Left renal pelvis (tissue), 4 donors: Measurements from ENCODE around the gene ILKAP. TPM values are rescaled to one million over a fixed set of nuclear protein-coding genes. Genes with fewer than 3 reads are reported as not detected.

Experiments
- DNase-seq, 4 donors: peaks; one replicate each; pipeline ENCODE4 v3.0.0-alpha.2; 2013; ENCODE audit warnings: low read depth in 4 of 4, low spot score in 3 of 4
- polyA plus RNA-seq, 4 donors: library from polyadenylated mRNA; unstranded; fragments of 120-200 nt; gene quantifications; one replicate each; pipeline ENCODE4 v1.2.1, GENCODE V29; 2013; ENCODE audit not compliant: insufficient read length in 4 of 4

The ILKAP gene
- polyA plus RNA-seq, 4 donors, result 35.8 to 56.2 (median 41.1) TPM

DNA sequence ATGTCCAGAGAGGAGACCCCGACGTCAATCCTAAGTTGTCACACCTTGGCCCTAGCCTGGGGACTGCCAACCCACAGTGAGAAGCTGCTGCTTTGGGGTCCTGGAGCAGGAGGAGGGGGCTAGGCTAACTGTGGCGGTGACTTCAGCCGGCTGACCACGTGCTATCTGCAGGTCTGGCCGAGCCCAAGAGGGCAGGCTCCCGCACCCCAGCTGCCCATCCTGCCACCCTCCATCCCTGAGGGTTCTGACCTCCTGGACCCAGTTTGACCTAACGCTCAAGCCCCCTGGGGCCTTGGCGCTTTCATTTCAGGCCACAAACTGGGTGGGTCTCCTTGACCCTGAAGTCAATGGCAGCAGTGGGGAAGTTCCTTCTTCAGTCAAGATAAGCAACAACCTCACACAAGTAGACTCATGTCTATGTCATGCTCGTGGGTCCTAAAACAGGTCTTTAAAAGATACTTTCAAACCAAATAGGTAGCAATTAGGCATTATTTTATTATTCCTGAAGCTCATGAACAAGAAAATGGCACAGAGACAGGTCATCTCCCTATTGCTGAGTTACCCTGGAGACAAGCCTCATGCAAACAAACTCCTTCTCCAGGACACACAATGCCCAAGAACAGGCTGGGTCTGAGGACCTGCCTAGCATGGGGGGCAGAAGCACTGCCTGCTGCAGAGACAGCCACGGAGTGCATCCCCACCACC lies 34.1 kb upstream of the ILKAP start:
- no peak for DNase-seq

DNA sequence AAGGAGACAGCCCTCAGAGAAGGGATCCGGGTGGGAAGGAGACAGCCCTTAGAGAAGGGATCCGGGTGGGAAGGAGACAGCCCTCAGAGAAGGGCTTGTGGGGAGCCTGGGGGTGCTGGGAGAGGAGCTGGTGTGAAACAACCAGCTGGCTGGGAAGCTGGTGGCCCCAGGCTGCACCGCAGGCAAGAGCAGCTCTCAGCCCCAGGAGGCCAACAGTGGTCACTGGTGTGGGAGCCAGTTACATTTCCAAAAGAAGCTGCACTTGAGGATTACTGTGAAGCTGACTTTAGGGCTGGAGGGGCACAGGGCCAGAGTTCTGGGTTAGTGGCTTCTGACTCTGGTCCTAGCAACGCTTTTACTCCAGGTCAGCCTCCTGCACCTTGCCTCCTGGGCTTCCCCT lies 33.1 kb upstream of the ILKAP start:
- DNase-seq, result no peak

DNA sequence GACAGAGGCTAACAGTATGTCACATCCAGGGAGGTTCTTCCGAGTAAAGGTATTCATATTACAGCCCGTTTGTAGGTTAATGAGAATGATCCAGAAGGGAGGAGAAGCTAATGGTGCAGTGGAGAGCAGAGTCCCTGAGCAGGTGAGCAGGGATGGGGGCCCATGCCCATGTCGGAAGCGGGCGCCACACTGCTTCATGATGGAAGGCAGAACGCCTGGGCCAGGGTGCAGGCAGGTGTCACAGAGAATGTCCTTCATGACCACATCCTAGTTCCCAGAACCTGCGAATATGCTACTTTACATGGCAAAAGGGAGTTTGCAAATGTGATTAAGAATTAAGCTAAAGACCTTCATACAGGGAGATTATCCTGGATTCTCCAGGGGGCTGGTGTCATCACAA lies 32.4 kb upstream of the ILKAP start:
- DNase-seq, result no peak

DNA sequence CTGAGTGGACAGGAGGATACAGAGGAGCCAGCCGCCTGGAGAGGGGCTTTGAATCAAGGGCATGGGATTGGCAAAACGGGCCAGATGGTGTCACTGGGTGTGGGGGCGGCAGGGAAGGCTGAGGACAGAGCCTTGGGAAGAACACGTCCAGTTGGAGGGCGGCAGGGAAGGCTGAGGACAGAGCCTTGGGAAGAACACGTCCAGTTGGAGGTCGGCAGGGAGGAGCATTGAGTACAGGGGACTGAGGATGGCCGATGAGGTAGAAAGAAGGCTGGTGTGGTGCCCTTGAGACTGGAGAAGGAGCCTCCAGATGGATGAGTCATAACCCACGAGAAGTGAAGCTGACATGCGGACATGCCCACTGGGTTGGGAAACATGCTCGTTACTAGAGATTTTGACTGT lies 31.8 kb upstream of the ILKAP start:
- no peak for DNase-seq

DNA sequence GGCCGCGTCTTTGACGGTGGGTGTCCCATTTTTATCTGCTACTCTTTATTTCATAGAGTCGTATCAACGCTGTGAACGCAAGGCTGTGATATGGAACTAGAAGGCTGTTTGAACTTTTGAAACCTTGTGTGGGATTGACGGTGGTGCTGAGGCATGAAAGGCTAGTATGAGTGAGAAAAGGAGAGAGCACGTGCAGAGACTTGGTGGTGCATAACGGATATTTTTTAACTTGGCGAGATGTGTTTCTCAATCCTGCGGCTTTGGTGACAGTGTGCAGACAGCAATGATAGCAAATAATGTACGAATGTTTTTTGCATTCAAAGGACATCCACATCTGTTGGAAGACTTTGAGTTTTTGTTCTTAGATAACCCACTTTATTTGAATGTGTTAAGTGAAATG lies 30.1 kb upstream of the ILKAP start:
- no peak for DNase-seq

DNA sequence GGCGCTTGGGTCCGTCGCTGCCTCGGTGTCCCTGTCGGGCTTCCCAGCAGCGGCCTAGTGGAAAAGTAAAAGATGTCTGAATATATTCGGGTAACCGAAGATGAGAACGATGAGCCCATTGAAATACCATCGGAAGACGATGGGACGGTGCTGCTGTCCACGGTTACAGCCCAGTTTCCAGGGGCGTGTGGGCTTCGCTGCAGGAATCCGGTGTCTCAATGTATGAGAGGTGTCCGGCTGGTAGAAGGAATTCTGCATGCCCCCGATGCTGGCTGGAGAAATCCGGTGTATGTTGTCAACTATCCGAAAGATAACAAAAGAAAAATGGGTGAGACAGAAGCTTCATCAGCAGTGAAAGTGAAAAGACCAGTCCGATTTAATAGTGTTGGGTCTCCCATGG lies 28.3 kb upstream of the ILKAP start:
- no peak for DNase-seq

DNA sequence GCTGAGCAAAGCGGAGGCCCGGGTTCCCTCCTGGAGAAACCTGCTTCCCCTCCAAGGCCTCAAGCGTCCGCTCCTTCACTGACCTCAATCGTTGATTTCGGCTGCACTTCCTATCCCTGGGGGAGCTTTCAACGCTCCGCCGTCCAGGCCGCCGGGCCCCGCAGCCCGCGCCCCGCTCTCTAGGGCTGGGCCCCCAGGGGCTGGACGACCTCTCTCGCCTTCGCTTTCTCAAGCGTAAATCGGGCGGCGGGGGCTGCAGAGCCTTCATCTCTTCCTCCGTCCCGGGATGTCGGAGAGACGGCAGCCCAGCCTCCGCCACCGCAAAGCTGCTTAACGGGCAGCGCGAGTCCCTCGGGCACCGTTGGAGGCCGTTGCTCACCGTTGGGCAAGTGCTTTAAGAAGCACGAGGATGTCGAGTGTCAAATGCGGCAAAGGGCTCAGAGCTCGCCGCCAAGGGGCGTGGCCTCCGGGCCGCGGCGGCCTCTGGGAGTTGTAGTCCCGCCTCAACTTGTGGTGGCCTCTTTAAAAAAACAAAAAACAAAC lies 27.8 kb upstream of the ILKAP start:
- no peak for DNase-seq

DNA sequence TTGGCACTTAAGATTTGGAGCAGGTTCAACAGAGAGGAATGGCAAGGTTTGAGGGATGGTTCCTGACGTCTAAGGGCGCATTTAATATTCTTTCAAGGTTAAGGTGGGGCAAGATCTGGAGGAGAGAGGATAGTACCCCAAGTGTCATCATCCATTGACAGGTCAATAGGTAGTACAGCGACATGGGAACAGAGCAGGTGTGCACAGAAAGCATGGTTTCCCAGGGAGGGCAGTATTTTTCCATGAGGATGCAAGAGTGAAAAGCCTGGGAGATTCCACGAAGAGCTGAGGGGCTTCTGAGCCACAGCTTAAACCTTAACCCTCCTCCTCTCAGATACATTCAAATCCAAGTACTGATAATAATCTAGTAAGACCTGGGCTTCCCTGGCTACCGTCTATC lies 27.2 kb upstream of the ILKAP start:
- no peak for DNase-seq

DNA sequence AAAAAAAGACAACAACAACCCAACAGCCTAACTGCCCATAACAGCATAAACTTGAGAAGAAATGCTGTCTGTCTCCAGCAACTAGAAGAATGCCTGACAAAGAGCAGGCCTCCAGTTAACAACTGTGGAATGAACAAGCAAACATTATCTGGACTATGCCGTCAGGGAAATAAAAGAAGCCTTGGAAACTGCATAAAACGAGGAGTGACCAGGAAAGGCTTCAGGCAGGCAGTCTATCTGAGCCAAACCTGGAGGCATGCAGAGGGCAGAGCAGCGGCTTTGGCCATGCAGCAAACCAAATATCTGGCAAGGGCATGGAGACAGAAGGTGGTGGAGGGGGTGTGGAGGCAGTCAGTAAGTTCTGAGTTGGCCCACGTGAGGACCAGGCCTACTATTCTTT lies 25.2 kb upstream of the ILKAP start:
- DNase-seq, result no peak

DNA sequence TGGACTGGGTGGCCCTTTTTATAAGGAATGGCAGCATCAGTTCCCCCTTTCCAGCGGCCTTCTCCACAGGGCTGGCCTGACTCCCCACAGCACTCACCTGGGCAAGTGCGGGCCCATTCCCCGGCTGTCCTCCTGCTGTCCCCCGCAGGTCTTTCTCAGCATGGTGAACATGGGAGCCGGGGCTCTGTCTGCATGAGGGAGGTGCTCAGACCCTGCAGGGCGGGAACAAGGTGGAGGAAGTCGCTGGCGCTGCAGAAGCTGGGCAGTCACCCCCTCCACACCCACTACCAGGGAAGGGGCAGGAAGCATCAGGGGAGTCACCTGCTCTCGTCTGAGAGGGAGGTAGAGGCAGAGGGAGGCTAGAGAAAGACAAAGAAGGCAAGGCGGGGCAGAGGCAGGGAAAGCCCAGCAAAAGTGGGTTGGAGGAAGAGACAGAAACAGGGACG lies 24.1 kb upstream of the ILKAP start:
- DNase-seq, result no peak

DNA sequence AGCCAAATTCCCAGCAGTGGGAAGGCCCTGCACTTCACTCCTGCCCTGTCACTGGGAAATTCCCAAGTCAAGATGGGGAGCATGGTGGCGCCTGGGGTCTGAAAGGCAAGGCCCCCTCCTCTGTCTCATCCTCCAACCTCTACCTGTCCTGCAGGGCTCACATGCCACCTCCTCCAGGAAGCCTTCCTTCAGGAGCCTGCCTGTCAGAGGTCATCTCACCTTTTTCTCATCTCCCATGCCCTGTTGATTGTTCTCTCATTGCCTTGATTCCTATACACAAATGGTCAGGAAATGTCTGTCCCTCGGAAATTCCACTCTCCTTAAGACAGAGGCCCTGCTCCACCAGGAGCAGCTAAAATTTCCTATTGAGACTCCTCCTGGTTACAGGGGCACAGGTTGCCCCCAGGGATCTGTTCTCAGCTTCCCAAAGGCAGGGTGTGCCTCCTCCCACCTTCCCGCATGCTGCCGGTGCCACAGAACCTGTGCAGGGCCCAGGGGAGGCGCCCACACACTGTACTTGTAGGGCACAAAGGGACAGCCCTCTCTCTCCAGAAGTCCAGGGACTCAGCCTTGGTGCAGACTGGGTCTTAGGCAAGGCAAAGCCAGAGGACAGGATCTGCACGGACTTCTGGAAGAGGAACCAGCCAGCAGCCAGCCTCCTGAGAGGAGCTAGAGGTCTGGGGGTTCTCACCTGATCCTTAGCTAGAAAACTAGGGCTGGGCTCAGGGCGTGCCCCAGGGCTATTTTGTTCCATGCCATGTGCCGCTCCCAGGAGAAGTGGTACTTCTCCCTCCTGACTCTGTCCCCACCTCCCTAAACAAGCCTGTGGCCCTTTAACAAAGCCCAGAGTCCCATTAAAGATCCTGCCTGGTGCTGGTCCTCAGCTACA lies 23.4 kb upstream of the ILKAP start:
- DNase-seq, result no peak

DNA sequence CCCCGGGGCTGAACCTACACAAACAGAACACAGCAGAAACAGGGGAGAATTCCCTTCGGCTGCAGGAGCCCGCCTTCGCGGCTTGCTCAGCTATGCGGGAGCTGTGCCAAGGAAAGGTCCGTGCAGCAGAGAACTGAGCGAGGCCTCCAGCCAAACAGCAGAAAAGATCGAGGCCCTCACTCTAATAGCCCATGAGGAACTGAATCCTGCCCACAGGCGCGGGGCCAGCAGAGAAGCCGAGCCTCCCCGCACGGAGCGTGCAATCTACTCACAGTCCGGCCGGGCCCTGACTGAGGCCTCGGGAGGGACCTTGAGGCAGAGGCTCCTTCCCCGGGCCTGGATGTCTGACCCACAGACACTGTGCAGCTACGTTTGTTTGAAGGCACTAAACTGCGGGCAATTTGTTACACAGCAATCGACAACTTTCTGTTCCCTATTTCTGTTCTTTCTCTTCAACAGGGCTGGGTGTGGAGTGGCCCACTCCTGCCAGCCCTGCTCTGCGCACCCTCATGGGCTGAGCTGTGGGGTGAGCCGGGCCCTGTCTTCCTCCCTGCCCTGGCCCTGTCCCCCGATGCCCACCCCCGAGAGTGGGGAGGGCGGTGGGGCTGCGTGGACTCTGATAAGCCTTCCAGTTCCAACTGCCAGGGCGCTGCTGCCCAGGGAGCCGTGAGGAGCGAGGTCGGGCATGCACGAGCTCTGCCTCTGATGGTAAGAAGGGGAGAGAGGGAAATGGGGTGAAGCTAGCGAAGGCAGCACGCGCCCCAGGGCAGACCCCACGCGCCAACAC lies 22.6 kb upstream of the ILKAP start:
- DNase-seq, result no peak

DNA sequence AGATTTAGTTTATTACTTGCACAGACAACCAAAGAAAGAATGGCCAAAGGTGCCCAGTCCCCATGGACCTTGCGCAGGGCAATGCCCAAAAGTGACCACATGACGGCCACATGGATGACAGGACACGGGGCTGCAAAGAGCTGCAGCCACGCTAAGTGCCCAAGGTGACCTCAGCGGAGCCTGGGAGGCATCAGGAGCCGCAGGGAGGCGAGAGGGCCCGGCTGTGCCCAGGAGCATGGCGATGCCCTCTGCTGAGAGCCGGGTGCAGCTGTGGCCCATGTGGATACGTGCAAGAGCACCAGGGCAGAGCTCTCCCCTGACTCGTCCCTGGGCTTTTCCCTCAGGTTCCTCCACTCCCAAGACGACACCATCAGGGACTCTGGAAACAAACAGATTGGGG lies 21.6 kb upstream of the ILKAP start:
- no peak for DNase-seq

DNA sequence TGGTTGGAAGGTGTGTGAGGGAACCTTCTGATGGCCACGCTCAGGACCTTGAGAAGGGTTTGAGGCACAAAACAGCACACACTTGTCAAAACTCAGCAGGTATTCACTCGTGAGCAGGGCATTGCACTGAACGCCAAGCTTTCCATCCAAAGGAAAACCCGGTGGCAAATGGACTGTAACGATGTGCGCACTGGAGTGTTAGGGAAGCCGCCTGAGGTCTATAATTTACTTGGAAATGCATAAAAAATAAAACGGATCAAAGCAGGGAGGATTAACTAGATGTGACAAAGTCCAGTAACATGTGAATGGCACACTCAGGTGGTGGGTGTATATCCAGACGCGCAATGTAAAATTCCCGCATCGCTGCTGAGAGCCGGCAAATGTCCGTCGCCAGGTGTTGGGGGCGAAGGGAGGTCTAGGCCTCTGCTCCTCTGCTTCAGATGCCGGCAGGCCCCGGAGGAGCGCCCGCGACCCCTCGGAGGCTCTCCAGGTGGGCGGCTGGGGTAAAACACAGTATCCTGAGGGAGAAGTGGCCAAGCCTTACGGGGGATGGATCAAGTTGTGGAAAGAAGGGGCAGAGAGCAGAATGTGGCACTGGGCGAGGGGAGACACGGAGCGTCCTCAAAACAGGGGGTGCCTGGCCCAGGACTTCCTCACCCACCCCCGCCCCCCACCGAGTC lies 21.0 kb upstream of the ILKAP start:
- no peak for DNase-seq

DNA sequence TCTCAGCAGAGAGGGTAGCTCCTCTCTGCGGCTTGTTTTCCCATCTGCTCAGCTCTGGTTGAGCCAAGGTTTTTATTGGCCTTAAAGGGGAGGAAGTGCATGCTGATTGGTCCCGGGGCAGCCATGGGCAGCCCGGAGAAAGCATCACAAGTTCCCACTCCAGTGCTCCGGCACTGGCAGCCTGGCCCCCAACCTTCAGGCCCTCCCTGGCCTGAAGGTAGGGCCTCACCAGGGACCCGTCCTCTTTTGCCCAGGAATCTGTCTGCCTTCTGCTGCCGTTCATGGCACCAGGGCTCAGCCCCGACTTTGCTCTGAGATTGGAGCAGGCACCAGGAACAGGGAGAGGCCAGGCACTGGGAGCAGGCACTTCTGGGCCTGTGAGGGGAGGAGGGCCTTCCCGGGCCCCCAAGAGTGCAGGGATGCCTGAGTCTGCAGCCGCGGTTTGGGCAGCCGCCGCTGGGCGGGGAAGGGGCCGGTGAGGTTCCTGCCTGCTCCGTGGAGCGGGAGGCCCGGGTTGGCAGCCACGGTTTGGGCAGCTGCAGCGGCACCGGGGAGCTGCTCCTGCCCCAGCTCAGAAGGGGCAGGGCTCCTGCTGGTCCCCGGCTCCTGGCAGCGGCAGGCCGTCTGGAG lies 17.5 kb upstream of the ILKAP start:
- DNase-seq, result no peak

DNA sequence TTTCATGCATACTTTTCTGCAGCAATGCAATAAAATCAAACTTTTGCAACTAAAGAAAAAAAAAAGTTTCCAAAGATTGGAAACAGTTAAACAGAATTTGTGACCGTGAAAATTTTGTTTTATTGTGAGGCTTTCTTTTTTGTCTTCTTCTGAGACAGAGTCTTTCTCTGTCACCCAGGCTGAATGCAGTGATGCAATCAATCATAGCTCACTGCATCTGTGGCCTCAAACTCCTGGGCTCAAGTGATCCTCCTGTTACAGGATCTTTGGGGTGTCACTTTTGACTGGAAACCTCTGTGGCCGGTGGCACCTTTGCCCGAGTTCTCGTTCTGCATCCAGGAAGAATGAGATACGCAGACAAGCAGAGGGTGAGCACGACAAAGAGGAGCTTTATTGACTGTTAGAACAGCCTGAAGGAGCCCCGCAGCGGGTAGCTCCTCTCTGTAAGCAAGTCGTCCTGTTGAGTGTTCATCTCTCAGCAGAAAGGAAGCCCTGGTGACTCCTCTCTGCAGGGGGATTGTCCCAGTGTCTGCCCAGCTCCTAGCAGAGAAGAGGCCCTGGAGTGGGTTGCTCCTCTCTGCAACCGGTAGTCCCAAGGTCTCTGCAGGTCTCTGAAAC lies 16.9 kb upstream of the ILKAP start:
- DNase-seq, result no peak

DNA sequence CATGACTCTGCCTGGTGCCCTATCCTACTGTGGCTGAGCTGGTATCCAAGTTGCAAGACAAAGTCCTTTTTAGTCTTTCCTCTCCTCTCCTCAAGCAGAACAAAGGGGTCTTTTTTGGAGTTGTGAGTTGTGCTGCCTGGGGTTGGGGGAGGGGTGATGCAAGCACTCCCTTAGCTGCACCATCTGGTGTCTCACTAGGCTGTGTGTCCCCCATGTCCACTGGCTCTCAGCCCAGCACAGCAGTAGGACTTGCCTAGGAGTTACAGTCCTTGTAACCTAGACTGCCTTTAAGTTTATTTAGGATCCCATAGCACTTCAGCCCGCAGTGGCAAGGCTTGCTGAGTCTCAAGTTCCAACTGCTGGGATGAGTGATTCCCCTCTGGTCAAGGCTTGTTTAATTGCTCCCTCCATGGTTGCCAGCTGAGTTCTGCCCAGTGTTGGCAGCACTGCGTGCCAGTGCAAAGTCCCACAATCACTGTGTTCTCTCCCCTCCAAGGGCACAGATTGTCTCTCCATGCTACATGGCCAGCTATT lies 13.2 kb upstream of the ILKAP start:
- no peak for DNase-seq

DNA sequence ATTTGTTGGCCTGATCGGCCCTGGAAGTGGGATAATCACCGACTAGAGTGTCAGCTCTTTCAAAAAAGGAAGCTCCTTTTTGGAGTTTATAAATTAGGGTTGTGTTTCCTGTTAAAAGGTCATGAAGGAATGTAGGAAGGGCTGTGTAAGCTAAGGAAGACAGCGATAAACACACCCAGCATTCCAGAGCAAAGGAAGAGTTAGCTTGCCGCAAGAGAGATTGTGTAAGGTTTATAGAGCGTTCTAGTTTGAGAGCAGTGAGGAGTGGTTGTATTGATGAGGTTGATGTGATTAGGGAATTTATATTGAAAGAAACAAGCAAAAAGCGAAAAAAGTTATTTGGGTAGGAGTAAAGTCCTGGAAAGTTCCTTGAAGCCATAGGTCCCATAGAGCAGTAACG lies 3.5 kb upstream of the ILKAP start:
- no peak for DNase-seq

DNA sequence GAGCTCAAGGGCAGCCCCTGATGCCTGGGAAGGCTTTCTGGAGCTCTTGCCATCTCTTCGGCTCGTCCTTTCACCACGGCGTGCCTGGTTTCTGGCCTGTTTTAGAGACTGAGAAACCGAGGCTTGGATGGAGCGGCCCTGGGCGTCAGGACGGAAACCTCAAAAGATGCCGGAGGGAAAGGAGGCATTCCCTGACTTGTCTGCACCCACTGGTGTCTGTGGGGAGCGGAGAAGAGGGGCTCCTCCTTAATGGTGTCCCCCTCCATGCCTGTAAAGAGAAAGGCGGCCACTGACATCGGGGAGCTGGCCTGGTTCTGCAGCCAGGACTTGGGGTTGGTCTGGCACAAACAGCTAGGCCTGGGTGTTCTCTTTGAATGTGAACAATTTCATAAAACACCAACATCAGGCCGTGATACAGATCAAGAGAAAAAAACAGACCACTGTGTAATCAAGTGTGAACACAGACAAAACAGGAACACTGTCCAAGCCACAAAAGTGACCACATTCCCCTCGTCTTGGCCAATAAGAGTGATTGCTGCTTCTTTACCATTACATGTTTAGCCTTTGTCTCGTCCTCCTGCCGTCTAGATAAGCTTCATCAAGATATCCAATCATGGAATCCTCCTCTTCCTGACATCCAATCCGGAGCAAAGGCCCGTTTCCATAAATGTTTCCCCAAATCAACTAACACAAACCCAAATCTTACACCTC lies 633 bp upstream of the ILKAP start:
- DNase-seq, result no peak
